HUES64 (cell line): ENCODE data around the gene PACRG.

Source experiments
- H3K27ac ChIP-seq: 2 replicates; pipeline ENCODE4 v1.7.0; 2013; ENCODE audit warnings: low read depth, low read length, inconsistent platforms
- H3K27me3 ChIP-seq: 2 replicates; pipeline ENCODE4 v1.6.1; 2013; ENCODE audit warnings: mild to moderate bottlenecking, low read length; ENCODE audit not compliant: insufficient read depth
- H3K36me3 ChIP-seq: 2 replicates; pipeline ENCODE4 v1.6.1; 2013; ENCODE audit warnings: mild to moderate bottlenecking, low read length; ENCODE audit not compliant: insufficient read depth
- H3K4me1 ChIP-seq: 2 replicates; pipeline ENCODE4 v1.6.1; 2013; ENCODE audit warnings: mild to moderate bottlenecking, low read length, moderate library complexity; ENCODE audit not compliant: insufficient read depth
- H3K4me3 ChIP-seq: 2 replicates; pipeline ENCODE4 v1.5.1; 2013; ENCODE audit warnings: mild to moderate bottlenecking, low read length, moderate library complexity
- H3K9ac ChIP-seq: 2 replicates; pipeline ENCODE4 v1.6.1; 2013; ENCODE audit warnings: mild to moderate bottlenecking, low read depth, low read length
- H3K9me3 ChIP-seq: 2 replicates; pipeline ENCODE4 v1.6.1; 2013; ENCODE audit warnings: low read depth, low read length; ENCODE audit not compliant: insufficient read depth
- WGBS: fragments of 150-250, 120-280 bp; methylation state at CpG from one replicate; pipeline ENCODE4 v1.1.7; 2013; ENCODE audit warnings: missing lambda C conversion rate; 5-methylcytosine and 5-hydroxymethylcytosine counted together

PACRG gene

GRCh38 chr6:163048345-163048744 is 320.6 kb downstream of the PACRG start:
- 98% methylated on average over 5 of the region's 5 CpGs for WGBS
- H3K4me3 ChIP-seq = no peak overlapping the region
- no peaks in the 10 kb centered on the region for H3K4me1 ChIP-seq
- no peaks in the 10 kb centered on the region for H3K36me3 ChIP-seq
- H3K9me3 ChIP-seq = no peaks in the 10 kb centered on the region
- no peak overlapping the region for H3K9ac ChIP-seq
- H3K27ac ChIP-seq = no peak overlapping the region
- no peaks in the 10 kb centered on the region for H3K27me3 ChIP-seq

GRCh38 chr6:163053667-163054344 is 326.0 kb downstream of the PACRG start:
- H3K4me3 ChIP-seq = no peak overlapping the region
- peaks cover 3% of the 10 kb centered on the region; the same call in 1 of the 2 replicates for H3K9me3 ChIP-seq
- H3K4me1 ChIP-seq = no peaks in the 10 kb centered on the region
- 95% methylated on average over 11 of the region's 11 CpGs for WGBS
- H3K36me3 ChIP-seq = no peaks in the 10 kb centered on the region
- no peaks in the 10 kb centered on the region for H3K27me3 ChIP-seq
- H3K9ac ChIP-seq = no peak overlapping the region
- H3K27ac ChIP-seq = no peak overlapping the region

GRCh38 chr6:163054641-163055040 is 326.9 kb downstream of the PACRG start:
- Histone ChIP-seq H3K27ac (no peak overlapping the region), H3K9ac (no peak overlapping the region), H3K36me3 (no peaks in the 10 kb centered on the region), H3K4me1 (no peaks in the 10 kb centered on the region), H3K9me3 (peaks cover 3% of the 10 kb centered on the region; the same call in 1 of the 2 replicates), H3K4me3 (no peak overlapping the region), H3K27me3 (no peaks in the 10 kb centered on the region)
- WGBS = 97% methylated on average over 5 of the region's 5 CpGs

GRCh38 chr6:163057260-163057659 is 329.5 kb downstream of the PACRG start:
- no peak overlapping the region for H3K4me3 ChIP-seq
- WGBS = 100% methylated on average over 1 of the region's 2 CpGs
- H3K9me3 ChIP-seq = peaks cover 3% of the 10 kb centered on the region; the same call in 1 of the 2 replicates
- H3K36me3 ChIP-seq = no peaks in the 10 kb centered on the region
- no peak overlapping the region for H3K9ac ChIP-seq
- no peaks in the 10 kb centered on the region for H3K4me1 ChIP-seq
- no peak overlapping the region for H3K27ac ChIP-seq
- H3K27me3 ChIP-seq = no peaks in the 10 kb centered on the region

GRCh38 chr6:163062790-163063189 is 335.0 kb downstream of the PACRG start:
- Histone ChIP-seq H3K4me1 (no peaks in the 10 kb centered on the region), H3K4me3 (no peak overlapping the region), H3K9me3 (no peaks in the 10 kb centered on the region), H3K9ac (no peak overlapping the region), H3K36me3 (no peaks in the 10 kb centered on the region), H3K27ac (no peak overlapping the region), H3K27me3 (no peaks in the 10 kb centered on the region)
- 92% methylated on average over 2 of the region's 2 CpGs for WGBS

GRCh38 chr6:163063561-163063960 is 335.8 kb downstream of the PACRG start:
- 95% methylated on average over 6 of the region's 6 CpGs for WGBS
- Histone ChIP-seq H3K4me3 (no peak overlapping the region), H3K36me3 (no peaks in the 10 kb centered on the region), H3K27me3 (no peaks in the 10 kb centered on the region), H3K9me3 (no peaks in the 10 kb centered on the region), H3K9ac (no peak overlapping the region), H3K4me1 (no peaks in the 10 kb centered on the region), H3K27ac (no peak overlapping the region)

GRCh38 chr6:163064397-163064796 is 336.6 kb downstream of the PACRG start:
- no peak overlapping the region for H3K9ac ChIP-seq
- no peaks in the 10 kb centered on the region for H3K36me3 ChIP-seq
- H3K27me3 ChIP-seq = no peaks in the 10 kb centered on the region
- 94% methylated on average over 5 of the region's 5 CpGs for WGBS
- H3K9me3 ChIP-seq = no peaks in the 10 kb centered on the region
- no peak overlapping the region for H3K4me3 ChIP-seq
- H3K4me1 ChIP-seq = no peaks in the 10 kb centered on the region
- H3K27ac ChIP-seq = no peak overlapping the region

- Histone ChIP-seq H3K4me3 (no peak overlapping the region), H3K9me3 (no peaks in the 10 kb centered on the region), H3K9ac (no peak overlapping the region), H3K4me1 (no peaks in the 10 kb centered on the region), H3K27me3 (no peaks in the 10 kb centered on the region), H3K36me3 (no peaks in the 10 kb centered on the region), H3K27ac (no peak overlapping the region)
- 94% methylated on average over 3 of the region's 3 CpGs for WGBS
Measured at GRCh38 chr6:163066200-163066599, 338.4 kb downstream of the PACRG start.

GRCh38 chr6:163077134-163077533 is 349.4 kb downstream of the PACRG start:
- Histone ChIP-seq H3K36me3 (no peaks in the 10 kb centered on the region), H3K27ac (no peak overlapping the region), H3K4me1 (peaks cover 1% of the 10 kb centered on the region; the same call in 1 of the 2 replicates), H3K9me3 (no peaks in the 10 kb centered on the region), H3K4me3 (no peak overlapping the region), H3K27me3 (no peaks in the 10 kb centered on the region), H3K9ac (no peak overlapping the region)
- 95% methylated on average over 7 of the region's 8 CpGs for WGBS

GRCh38 chr6:163078712-163079111 is 350.9 kb downstream of the PACRG start:
- peaks cover 17% of the 10 kb centered on the region for H3K4me1 ChIP-seq
- H3K9me3 ChIP-seq = no peaks in the 10 kb centered on the region
- no peaks in the 10 kb centered on the region for H3K36me3 ChIP-seq
- H3K27ac ChIP-seq = no peak overlapping the region
- no peaks in the 10 kb centered on the region for H3K27me3 ChIP-seq
- no peak overlapping the region for H3K9ac ChIP-seq
- no peak overlapping the region for H3K4me3 ChIP-seq
- 95% methylated on average over 7 of the region's 7 CpGs for WGBS

GRCh38 chr6:163080228-163080627 is 352.5 kb downstream of the PACRG start:
- no peaks in the 10 kb centered on the region for H3K27me3 ChIP-seq
- peaks cover 30% of the 10 kb centered on the region for H3K4me1 ChIP-seq
- no peaks in the 10 kb centered on the region for H3K36me3 ChIP-seq
- WGBS = 92% methylated on average over 5 of the region's 5 CpGs
- H3K9me3 ChIP-seq = no peaks in the 10 kb centered on the region
- no peak overlapping the region for H3K27ac ChIP-seq
- no peak overlapping the region for H3K9ac ChIP-seq
- H3K4me3 ChIP-seq = no peak overlapping the region

- Histone ChIP-seq H3K36me3 (no peaks in the 10 kb centered on the region), H3K9me3 (no peaks in the 10 kb centered on the region), H3K4me1 (peaks cover 40% of the 10 kb centered on the region), H3K4me3 (no peak overlapping the region), H3K9ac (no peak overlapping the region), H3K27me3 (no peaks in the 10 kb centered on the region), H3K27ac (no peak overlapping the region)
- 16% methylated on average over 3 of the region's 3 CpGs for WGBS
Measured at GRCh38 chr6:163083141-163083540, 355.4 kb downstream of the PACRG start.
